NT2/D1 (cell line): ENCODE data around the gene AHRR.

ENCODE experiments used
- DNase-seq: peaks from one replicate; pipeline ENCODE4 v3.0.0-alpha.2; 2011; ENCODE audit warnings: low read depth, low spot score
- H3K27me3 ChIP-seq: 2 replicates; pipeline ENCODE4 v1.6.0; 2011; ENCODE audit warnings: mild to moderate bottlenecking; ENCODE audit not compliant: insufficient read length, insufficient read depth
- H3K36me3 ChIP-seq: 2 replicates; pipeline ENCODE4 v1.6.1; 2011; ENCODE audit warnings: mild to moderate bottlenecking, low read length, mixed read lengths; ENCODE audit not compliant: insufficient read depth, insufficient read length
- H3K4me1 ChIP-seq: 2 replicates; pipeline ENCODE4 v1.5.1; 2011; ENCODE audit not compliant: insufficient read depth, insufficient read length
- H3K4me3 ChIP-seq: 2 replicates; pipeline ENCODE4 v1.5.1; 2011; ENCODE audit warnings: low read depth; ENCODE audit not compliant: insufficient read length
- H3K9ac ChIP-seq: 2 replicates; pipeline ENCODE4 v1.6.0; 2011; ENCODE audit warnings: low read depth; ENCODE audit not compliant: insufficient read length
- H3K9me3 ChIP-seq: 2 replicates; pipeline ENCODE4 v1.5.1; 2011; ENCODE audit warnings: mild to moderate bottlenecking, low read length; ENCODE audit not compliant: insufficient read depth
- SUZ12 ChIP-seq: IDR thresholded peaks from 2 replicates; pipeline ENCODE4 v1.6.1; 2011; ENCODE audit not compliant: insufficient read length, insufficient read depth; ENCODE audit errors: extremely low read depth
- YY1 ChIP-seq: IDR thresholded peaks from 2 replicates; pipeline ENCODE4 v1.6.1; 2011; ENCODE audit not compliant: insufficient read length, insufficient read depth
- ZNF274 ChIP-seq: IDR thresholded peaks from 2 replicates; pipeline ENCODE4 v1.6.1; 2011; ENCODE audit warnings: mild to moderate bottlenecking, low read depth, low read length

Gene AHRR

DNA sequence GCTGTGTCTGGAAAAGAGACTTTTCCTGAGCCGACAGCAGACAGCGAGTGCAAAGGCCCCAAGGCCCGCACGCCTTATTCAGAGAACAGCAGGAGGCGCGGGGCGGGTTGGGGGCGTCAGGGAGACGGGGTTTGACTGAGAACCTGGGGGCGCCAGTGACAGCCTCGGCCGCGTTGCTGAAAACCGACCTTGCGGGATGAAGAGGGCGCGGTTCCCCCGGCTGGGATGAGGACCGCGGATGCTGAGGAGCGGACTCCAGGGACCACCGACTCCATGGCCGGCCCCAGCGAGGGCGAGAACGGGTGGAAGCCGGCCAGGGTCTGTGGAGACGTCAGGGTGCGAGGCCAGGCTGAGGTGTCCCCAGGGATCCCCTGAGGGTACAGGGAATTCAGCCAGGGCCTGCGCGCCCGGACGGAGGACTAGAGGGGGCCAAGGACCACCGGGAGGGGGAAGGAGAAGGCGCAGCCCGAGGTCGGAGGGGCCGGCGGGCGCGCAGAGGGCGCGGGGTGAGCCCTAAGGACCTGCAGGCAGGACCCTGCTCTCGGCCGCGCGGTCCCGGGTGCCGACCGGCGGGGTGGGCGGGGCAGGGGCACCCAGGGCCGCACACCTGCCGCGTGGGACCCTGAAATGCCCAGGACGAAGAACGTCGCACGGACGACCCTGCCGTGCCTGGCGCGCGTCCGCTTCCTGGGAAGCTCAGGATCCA lies 837 bp upstream of the AHRR start:
- DNase-seq = no peak
- Histone ChIP-seq H3K9ac (peak overlapping the region; percentile 70), H3K9me3 (no peaks in the 10 kb centered on the region), H3K4me1 (peaks cover 12% of the 10 kb centered on the region), H3K27me3 (peaks cover 51% of the 10 kb centered on the region), H3K36me3 (peaks cover 13% of the 10 kb centered on the region), H3K4me3 (peak overlapping the region; percentile 37)
- no peak for TF ChIP-seq YY1
- TF ChIP-seq SUZ12 = no peak
- no peak for TF ChIP-seq ZNF274

DNA sequence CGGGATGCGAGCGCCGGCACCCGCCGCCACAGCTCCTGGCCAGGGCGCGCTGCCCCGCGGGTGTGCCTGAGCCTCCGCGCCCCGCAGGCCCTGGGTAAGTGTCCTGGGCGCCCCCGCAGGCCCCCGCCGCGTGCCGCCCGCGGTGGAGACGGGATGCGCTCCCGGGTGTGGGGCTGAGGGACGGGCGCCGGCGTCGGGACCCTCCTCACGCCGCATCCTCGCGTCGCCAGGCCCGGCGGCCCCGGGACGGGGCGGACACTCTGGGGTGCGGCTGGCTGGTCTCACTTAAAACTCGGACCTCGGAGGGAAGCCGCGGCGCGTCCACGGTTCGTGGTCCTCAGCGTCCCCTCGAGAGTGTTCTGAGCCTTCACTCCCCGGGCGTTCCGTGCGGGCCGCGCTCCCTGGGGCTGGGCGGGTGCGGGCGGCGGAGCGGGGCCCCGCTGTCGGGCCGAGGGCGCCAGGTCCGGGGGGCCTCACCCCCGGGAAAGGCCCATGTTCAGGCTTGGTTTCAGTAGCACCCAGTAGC lies 275 bp downstream of the AHRR start:
- H3K4me3 ChIP-seq = peak overlapping the region; percentile 46
- peaks cover 3% of the 10 kb centered on the region for H3K36me3 ChIP-seq
- H3K4me1 ChIP-seq = peaks cover 10% of the 10 kb centered on the region
- no peak for DNase-seq
- no peak for TF ChIP-seq YY1
- no peak for TF ChIP-seq SUZ12
- TF ChIP-seq ZNF274 = no peak
- H3K27me3 ChIP-seq = peaks cover 51% of the 10 kb centered on the region
- H3K9ac ChIP-seq = peak overlapping the region; percentile 42
- H3K9me3 ChIP-seq = no peaks in the 10 kb centered on the region

- Histone ChIP-seq H3K27me3 (peaks cover 51% of the 10 kb centered on the region), H3K4me3 (peak overlapping the region; percentile 46), H3K36me3 (no peaks in the 10 kb centered on the region), H3K9ac (peak overlapping the region; percentile 42), H3K4me1 (peaks cover 10% of the 10 kb centered on the region), H3K9me3 (no peaks in the 10 kb centered on the region)
- TF ChIP-seq SUZ12 (no peak), YY1 (no peak), ZNF274 (no peak)
- DNase-seq = no peak
These were observed 897 bp downstream of the AHRR start for GRCh38 chr5:322281-322941.

DNA sequence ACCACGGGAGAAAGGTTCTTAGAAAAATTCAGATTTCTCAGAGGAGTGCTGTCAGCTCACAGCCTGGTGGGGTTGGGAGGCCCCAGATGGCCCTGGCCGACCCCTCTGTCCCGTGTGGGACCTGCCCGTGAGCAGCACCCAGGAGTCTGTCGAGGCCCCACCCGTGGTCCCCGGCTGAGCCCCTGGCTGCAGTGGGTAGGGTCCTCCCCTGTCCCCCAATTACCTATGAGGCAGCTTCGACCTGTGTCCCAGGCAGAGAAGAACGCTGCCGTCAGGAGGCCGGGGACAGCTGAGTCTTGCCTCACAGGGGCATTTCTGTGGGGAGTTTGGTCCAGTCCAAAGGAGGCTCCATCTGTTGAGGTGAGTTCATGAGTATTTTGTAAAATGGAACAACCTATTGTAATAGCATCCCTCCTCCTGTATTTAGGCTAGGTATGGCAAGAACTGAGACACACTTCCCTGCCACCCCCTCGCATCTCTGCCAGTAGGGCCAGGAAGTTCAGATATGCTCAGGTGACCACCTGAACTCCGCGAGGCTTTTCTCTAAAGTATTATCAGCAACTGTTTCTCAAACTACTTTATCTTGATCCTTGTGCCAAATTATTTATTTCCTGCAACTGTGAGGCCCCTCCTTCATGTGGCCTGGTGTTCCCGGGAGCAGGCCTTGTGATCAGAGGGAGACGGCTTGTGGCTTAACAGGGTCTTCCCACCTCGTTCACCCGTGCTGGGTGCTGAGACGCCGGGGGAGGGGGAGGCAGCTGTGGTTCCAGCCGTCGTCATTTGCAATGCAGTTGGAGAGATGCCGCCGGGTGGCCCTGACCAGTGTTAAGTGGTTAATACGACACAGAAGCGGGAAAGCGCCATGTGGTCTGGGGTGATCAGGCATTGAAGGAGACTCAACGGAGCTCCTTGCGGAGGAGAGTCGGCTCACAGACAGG lies 1.7 kb downstream of the AHRR start:
- DNase-seq = no peak
- Histone ChIP-seq H3K4me1 (peaks cover 10% of the 10 kb centered on the region), H3K9me3 (no peaks in the 10 kb centered on the region), H3K36me3 (no peaks in the 10 kb centered on the region), H3K9ac (no peak overlapping the region), H3K27me3 (peaks cover 51% of the 10 kb centered on the region), H3K4me3 (no peak overlapping the region)
- no peak for TF ChIP-seq SUZ12
- TF ChIP-seq YY1 = no peak
- TF ChIP-seq ZNF274 = no peak

- no peak overlapping the region for H3K9ac ChIP-seq
- TF ChIP-seq SUZ12 (no peak), ZNF274 (no peak), YY1 (no peak)
- H3K9me3 ChIP-seq = no peaks in the 10 kb centered on the region
- peaks cover 2% of the 10 kb centered on the region for H3K4me1 ChIP-seq
- peaks cover 36% of the 10 kb centered on the region for H3K27me3 ChIP-seq
- no peaks in the 10 kb centered on the region for H3K36me3 ChIP-seq
- no peak overlapping the region for H3K4me3 ChIP-seq
- no peak for DNase-seq
These were observed 3.5 kb downstream of the AHRR start for GRCh38 chr5:324736-325612.

GRCh38 chr5:326109-326508 lies 4.6 kb downstream of the AHRR start:
- Histone ChIP-seq H3K9me3 (no peaks in the 10 kb centered on the region), H3K9ac (no peak overlapping the region), H3K36me3 (no peaks in the 10 kb centered on the region), H3K27me3 (peaks cover 25% of the 10 kb centered on the region), H3K4me1 (peaks cover 2% of the 10 kb centered on the region), H3K4me3 (no peak overlapping the region)
- DNase-seq = no peak
- TF ChIP-seq YY1 (no peak), SUZ12 (no peak), ZNF274 (no peak)
